Choroid plexus epithelial cell (primary cell): ENCODE measurements around the gene ENOX1.

ENCODE experiments used
- DNase-seq: peaks from one replicate; pipeline ENCODE4 v3.0.0-alpha.2; 2010; ENCODE audit warnings: low read depth
- H3K4me3 ChIP-seq: 2 replicates; pipeline ENCODE4 v1.5.1; 2011; ENCODE audit warnings: low read depth, mild to moderate bottlenecking, control low read depth, low read length, moderate library complexity
- TF ChIP-seq, protein P1 (sequence below): conservative IDR thresholded peaks from 2 replicates; pipeline ENCODE4 v1.5.1; 2011; ENCODE audit warnings: low read depth, mild to moderate bottlenecking, control low read depth, inconsistent platforms, low read length, moderate library complexity

ENOX1 gene

DNA sequence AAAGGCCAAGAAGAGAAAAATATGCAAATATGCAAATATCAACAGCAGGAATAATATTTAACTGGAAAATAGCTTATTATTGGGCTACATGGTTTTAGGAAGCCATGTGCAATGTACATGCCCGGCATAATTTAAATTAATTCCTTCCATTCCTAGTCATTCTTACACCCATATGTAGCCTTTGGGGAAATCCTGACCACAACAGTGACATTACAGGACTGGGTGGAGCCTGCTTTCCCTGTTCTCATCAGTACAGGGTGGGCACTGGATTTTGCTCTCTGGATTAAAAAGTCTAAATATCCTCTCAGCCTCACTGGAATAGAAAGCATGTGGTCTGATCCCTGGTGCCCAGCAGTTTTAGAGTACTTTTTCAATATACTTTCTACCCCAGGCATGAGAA lies 565.2 kb downstream of the ENOX1 start:
- TF ChIP-seq, protein P1, sequence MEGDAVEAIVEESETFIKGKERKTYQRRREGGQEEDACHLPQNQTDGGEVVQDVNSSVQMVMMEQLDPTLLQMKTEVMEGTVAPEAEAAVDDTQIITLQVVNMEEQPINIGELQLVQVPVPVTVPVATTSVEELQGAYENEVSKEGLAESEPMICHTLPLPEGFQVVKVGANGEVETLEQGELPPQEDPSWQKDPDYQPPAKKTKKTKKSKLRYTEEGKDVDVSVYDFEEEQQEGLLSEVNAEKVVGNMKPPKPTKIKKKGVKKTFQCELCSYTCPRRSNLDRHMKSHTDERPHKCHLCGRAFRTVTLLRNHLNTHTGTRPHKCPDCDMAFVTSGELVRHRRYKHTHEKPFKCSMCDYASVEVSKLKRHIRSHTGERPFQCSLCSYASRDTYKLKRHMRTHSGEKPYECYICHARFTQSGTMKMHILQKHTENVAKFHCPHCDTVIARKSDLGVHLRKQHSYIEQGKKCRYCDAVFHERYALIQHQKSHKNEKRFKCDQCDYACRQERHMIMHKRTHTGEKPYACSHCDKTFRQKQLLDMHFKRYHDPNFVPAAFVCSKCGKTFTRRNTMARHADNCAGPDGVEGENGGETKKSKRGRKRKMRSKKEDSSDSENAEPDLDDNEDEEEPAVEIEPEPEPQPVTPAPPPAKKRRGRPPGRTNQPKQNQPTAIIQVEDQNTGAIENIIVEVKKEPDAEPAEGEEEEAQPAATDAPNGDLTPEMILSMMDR: no peak
- DNase-seq: no peak
- H3K4me3 ChIP-seq: no peak overlapping the region

DNA sequence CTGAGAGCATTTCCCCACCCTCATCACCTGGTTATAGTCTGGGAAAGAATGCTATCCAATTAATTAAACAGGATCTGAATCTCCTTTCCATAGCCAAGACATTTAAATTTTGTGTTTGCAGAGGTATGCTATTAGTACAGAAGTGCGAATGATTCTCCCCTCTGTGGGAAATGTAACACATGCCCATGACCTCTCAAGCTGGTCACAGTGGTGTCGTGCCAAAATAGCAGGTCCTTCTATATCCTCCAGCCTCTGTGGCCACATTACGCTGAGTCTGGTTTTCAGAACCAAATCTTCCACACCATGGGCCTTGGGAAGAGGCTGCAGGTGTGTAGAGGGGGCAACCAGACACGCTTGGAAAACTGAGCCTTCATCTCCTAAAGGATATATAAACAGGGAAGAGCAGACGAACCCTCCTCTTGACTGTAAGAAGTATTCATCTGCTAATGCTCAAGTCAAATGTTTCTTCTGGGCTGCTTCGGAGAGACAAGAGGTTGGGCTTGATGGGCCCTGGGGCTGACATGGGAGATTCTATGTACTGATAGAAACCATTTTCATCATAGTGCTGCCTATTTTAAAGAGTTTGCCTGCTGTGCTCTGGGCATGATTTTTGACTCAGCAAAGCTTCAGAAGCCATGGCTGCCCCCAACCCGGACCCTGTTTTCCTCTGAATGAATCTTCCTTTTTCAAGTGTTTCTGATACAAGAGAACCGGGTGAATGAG lies 565.7 kb downstream of the ENOX1 start:
- no peak for DNase-seq
- TF ChIP-seq, protein P1: no peak
- H3K4me3 ChIP-seq: no peak overlapping the region

DNA sequence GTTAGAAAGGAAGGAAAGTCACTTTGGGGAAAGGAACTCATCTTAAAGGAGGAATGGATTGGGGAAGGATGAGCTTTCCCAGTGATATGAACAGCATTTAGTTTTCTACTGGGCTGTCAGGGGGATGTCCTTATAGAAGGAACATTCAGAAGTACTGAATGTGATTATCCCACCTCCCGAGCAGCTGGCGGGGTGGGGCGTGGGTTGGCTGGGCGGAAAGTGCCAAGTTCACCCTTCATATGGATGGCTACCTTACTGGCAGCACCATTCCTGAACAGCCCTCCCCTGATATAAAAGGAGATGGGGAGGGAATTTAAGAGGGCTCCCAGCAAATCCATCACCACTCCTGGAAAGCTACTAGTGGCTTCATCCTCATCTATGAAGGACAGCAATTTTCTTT lies 572.6 kb downstream of the ENOX1 start:
- no peak for DNase-seq
- H3K4me3 ChIP-seq: no peak overlapping the region
- TF ChIP-seq, protein P1: no peak

DNA sequence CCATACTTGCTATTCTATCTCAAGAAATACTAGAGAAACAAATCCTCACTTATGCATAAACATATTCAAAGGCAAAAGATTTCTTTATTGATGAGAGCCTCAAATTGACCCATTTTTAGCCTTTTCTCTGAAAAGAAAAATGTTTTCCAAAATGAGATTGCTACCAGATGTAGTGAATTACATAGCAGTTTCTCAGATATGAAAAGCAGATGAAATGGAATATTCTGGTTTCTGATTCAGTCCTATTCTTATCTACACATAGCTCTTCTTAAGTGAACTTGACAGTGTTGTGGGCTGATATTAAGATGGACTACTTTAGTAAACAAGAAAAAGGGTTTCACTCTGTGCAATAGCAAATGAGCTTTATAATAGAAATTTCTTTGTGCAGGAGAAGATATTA lies 579.9 kb downstream of the ENOX1 start:
- TF ChIP-seq, protein P1: no peak
- H3K4me3 ChIP-seq: no peak overlapping the region
- no peak for DNase-seq

DNA sequence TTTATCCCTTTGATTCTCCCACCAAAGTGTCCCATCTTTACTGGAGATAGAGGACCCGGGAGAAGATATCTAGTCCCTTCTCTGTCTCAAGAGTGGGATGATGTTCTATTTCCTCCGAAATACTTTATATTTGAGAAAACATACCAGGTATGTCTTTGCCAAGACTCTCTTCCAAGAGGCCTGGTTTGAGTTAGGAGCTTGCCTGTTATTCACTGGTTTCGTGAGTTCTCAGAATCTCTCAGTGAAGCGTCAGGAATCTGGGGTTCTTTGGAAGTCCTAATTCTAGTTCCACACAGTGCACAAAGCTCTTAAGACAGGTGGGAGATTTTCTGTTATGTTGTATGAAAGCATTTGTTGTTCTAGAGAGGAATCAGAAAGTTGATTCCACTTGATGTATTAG lies 581.4 kb downstream of the ENOX1 start:
- no peak overlapping the region for H3K4me3 ChIP-seq
- TF ChIP-seq, protein P1: no peak
- DNase-seq: no peak

DNA sequence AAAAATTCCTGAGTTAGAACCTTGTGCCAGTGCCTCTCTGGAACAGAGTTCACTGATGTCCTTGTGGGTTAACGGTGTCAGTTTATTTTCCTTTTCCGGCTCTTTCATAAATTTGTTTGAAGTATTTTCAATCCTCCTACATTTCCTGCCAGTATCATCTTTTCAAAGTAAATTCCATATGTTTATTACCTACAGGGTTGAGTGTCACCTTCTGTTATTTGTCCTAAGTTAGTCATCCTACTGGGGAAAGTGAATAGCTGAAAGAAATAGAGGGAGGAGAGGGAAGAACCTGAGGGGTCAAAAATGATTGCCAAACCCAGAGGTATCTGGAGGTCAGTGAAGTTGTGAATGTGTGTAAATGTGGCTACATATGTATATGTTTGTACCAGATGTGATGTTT lies 582.2 kb downstream of the ENOX1 start:
- TF ChIP-seq, protein P1: no peak
- H3K4me3 ChIP-seq: no peak overlapping the region

DNA sequence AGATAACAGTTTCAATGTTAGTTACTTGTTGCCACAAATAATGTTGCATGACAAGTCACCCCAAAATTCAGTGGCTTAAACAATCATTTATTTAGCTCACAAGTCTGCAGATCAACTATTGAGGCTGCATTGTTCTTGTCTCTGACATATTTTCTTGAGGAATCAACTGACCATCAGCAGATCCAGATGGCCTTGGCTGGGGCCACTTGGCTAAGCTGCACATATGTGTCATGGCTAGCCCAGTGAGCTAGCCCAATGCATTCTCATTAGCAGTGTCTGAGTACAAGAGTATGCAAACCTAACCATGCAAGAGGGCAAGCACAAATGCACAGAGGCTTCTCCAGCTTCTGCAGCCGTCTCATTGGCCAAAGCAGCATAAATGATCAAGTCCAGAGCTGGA lies 583.0 kb downstream of the ENOX1 start:
- TF ChIP-seq, protein P1: no peak
- no peak overlapping the region for H3K4me3 ChIP-seq
- DNase-seq: no peak

More for the DNA sequence above, 582.2 kb downstream of the ENOX1 start:
- no peak for DNase-seq
